Measurements from ENCODE around the gene PTH2.

- TF ChIP-seq CTCF (IDR thresholded peaks at IDR 0.05; ENCODE audit: low read depth, low read length): no peak
- no peak for TF ChIP-seq POLR2A (IDR thresholded peaks at IDR 0.05; ENCODE audit: extremely low read depth, insufficient read length)
Observed at GRCh38 chr19:49403404-49404187, 19.6 kb downstream of the PTH2 start.
